Inflammatory macrophage treated with lipopolysaccharide for 1 hour (primary cell): ENCODE results near the gene WDR38.
"Not testable (repeated sequence)": the region's sequence is repeated elsewhere in the genome, so short reads cannot be mapped to it uniquely, and the experiment has no call there.

Experiments used
- DNase-seq, 2 donors: peaks; one replicate each; pipeline ENCODE4 v3.0.0-alpha.2; 2020 to 2022

WDR38 gene

DNA sequence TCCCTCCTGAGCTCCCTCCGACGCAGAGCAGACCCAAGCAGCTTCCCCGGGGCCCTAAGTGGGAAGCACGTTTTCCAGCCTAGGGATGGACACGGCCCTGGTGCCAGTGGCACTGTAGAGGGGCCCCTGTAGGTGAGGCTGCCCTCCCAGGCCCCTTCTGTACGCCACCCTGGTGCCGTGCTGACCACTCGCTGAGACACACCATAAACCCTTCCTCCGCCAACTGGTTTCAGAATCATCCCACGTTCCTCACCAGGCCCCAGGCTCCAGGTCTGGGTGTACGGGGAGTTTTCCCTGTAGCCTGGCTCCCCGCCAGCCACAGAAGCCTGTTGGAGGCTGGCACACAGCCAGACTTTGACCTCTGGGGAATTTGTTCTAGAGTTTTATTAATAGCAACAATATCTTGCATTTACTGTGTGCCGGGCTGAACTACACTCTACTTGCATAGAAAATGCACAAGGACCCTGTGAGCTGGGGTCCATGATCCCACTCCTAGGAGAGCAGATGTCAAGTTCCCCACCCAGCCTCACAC is 18.2 kb upstream of the WDR38 start:
- DNase-seq = no peak

DNA sequence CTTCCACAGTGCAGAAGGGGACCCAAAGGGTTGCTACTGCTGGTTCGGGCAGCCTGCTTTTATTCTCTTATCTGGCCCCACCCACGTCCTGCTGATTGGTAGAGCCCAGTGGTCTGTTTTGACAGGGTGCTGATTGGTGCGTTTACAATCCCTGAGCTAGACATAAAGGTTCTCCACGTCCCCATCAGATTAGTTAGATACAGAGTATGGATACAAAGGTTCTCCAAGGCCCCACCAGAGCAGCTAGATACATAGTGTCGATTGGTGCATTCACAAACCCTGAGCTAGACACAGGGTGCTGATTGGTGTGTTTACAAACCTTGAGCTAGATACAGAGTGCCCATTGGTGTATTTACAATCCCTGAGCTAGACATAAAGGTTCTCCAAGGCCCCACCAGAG is 15.1 kb upstream of the WDR38 start:
- DNase-seq = not testable (repeated sequence)

DNA sequence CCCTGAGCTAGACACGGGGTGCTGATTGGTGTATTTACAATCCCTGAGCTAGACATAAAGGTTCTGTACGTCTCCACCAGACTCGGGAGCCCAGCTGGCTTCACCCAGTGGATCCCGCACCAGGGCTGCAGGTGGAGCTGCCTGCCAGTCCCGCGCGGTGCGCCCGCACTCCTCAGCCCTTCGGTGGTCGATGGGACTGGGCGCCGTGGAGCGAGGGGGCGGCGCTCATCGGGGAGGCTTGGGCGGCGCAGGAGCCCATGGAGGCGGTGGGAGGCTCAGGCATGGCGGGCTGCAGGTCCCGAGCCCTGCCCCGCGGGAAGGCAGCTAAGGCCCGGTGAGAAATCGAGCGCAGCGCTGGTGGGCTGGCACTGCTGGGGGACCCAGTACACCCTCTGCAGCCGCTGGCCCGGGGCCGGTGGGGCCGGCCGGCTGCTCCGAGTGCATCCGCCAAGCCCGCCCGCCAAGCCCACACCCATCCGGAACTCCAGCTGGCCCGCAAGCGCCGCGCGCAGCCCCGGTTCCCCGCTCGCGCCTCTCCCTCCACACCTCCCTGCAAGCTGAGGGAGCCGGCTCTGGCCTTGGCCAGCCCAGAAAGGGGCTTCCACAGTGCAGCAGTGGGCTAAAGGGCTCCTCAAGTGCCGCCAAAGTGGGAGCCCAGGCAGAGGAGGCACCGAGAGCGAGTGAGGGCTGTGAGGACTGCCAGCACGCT is 14.5 kb upstream of the WDR38 start:
- not testable (repeated sequence) for DNase-seq

DNA sequence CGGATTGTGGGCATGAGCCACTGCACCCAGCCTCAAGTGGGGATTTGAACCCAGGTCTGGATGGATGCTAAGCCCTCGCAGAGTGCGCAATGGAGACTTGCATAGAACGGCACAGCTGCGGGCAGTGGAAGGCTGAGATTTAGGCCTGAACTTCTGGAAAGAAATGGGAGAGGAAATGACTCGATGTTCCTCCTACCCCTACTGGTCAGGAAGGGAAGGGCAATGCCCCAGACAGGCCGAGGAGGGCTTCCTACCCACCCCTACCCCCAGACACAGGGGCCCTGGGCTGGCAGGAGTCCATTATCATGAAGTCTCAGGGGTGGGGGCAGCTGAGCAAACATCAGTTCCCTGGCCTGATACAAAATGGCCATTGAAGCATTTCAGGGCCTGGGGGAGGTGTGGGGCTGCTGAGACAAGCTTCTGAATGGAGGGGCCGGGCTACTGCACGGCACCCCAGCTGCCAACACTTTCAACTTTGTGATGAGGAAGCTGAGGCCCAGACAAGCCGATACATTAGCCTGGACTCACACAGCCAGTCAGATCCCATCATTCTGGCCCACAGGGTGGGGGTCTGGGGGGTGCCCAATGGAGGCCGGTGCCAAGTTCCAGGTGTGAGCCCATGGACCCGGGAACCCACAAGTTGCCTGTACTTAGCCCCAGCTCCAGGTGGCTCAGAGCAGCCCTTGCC is 13.5 kb upstream of the WDR38 start:
- peak in 1 of 2 donors; percentile 19 for DNase-seq

DNA sequence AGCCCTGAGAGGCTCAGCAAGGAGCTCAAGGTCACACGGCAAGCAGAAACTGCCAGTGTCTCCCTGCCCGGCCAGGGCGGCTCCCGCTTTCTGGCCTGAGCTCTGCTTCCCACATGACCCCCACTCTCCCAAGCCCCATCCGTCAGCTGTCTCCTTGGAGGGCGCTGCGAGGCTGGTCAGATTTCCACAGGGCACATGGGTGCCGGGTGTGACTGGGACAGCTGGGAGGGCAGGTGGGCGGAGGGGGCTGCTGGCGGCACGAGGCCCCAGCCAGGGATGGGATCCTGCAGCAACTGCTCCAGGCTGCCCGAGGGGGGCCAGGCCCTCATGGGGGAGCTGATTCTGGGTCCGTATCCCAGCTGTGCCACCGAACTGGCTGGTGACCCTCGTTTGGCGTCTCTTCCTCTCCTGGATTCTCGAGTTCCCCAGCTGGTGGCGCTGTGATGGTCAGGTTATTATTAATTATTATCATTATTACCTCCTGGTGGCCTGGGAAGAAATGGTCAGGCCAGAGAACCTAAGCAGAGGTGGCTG is 12.9 kb upstream of the WDR38 start:
- DNase-seq = peak in 1 of 2 donors; percentile 31

DNA sequence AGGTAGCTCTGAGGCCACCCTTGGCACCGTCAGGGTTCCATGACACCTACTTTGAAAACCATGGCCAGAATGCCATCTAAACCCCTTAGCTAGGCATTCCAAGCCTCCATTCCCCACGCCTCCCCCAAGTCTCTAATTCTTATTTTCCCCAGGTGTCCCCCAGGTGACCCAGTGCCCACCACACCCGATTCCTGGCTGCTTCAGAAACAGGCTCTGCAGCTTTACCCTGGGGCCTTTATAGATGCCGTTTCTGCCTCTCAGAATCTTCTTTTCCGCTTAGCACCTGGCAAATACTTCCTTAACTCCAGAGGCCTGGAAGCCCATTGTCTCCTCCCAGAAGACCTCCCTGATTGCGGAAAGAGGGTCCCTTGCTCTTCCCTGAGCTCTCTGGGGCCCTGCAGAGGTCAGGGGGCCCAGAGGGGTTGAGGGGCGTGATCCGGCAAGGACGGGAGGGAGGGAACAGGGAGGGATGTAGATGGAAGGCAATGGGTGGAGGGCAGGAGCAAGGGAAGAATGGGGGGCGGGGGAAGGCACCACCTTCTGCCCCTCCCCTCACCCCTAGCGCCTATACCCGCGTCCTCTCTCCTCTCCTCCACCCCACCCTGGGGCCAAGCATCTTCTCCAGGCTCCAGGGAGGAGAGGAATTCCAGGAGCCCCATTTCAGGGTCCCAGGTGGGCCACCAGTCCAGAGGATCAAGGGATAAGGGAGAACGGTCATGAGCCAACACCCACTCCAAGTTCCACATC is 12.0 kb upstream of the WDR38 start:
- DNase-seq = no peak

DNA sequence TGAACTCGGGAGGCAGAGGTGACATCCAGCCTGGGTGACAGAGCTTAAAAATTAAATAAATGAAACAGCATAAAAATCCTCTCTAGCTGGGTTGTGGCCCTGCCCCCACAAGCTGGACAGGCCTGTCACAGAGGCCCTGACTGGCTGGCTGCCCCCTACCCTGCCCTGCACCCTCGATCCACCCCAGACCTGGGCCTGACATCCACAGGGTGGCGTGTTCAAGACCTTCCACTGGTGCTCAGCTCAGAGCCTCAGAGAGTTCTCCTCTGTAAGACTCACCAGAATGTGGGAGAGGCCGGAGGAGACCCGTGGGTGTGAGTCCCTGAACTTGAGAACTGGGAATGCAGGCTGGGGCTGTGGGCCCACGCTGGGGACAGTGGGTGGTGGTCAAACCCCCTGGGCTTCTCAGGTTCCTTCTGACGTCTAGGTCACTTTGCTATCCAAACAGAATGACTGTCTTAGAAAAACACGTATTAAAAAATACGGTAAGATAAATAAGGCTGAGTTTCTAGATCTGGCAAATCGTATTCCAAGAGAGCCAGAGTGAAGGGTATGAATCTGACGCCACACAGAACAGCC is 9.7 kb upstream of the WDR38 start:
- DNase-seq = no peak

DNA sequence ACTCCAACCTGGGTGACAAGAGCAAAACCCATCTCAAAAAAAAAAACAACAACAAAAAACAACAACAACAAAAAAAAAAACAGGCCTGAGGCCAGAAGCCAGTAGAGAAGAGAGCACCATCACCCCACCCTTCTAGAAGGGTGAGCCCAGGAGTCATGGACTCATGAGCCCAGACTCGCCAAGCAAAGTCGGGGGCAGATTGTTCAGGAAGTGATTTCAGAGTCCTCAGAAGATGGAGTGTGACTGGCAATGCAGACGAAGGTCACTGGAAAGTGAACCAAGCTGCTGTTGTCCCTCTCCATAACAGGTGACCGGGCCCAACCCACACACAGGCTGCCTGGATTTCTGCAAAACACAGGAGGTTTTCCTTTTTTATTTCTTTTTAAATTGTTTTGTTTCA is 9.0 kb upstream of the WDR38 start:
- DNase-seq = no peak

DNA sequence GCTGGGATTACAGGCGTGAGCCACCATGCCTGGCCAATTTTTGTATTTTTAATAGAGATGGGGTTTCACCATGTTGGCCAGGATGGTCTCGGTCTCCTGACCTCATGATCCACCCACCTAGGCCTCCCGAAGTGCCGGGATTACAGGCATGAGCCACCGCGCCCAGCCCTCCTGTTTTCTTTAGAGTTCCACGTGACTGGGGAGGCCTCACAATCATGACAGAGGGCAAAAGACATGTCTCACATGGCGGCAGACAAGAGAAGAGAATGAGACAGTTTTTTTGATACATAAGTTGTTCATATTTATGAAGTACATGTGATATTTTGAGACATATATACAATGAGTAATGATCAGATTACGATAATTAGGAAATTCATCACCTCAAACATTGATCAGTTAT is 6.8 kb upstream of the WDR38 start:
- not testable (repeated sequence) for DNase-seq

DNA sequence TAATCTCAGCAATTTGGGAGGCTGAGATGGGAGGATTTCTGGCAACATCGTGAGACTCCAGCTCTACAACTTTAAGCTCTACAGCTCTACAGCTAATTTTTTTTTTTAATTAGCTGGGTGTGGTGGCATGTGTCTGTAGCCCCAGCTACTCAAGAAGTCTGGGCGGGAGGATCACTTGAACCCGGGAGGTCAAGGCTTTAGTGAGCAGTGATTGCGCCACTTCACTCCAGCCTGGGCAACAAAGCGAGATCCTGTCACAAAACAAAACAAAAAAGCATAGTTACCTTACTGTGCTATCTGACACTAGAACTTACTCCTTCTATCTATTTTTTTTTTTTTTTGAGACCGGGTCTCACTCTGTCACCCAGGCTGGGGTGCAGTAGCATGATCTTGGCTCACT is 6.3 kb upstream of the WDR38 start:
- no peak for DNase-seq

DNA sequence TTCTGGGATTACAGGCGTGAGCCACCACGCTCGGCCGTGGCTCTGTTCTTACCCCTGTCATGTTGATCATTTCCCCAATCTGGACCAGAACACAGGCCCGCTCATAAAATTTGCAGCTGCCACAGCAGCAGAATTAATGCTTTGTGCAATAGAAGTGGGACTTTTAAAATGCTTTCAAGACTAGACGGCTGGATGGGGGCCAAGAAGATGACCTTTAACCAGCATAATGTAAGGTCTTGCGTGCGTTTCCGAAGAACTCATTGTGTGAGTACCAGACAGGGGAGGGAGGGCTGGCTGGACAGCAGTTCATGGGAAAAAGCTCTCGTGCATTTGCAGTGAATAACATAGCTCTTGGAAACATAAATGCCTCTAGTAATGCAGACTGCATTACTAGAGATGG is 3.5 kb upstream of the WDR38 start:
- no peak for DNase-seq

DNA sequence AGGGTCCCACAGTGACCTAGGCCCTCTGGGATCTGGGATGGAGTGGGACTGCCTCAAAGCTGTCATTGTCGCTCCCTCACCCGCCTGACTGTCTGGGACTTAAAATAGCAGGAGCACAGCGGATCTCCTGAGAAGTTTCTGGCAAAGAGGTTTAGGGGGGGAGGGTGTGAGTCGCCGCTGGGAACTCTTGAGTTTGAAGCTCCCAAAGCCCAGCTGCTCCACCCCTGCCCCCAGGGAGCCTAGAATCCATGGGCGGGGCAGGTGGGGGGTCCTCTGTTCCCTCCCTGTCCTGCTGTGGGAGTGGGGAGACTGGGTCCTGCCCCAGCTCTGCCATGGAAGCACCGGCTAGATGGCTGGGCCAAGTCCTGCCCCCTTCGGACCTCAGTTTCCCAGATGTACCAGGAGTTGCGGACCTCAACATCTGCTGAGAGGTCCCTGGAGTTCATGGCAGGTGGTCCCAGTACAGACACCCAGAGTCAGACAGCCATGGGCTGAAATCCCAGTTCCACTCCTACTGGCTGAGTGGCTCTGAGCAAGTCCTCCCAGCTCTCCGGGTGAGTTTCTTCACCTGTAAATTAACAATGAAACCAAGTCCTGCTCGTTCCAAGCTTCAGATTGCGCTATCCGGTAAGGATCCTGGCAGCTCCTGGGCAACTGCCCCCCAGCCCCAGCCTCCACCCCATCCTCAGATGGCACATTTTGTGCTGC is 985 bp upstream of the WDR38 start:
- DNase-seq = no peak

DNA sequence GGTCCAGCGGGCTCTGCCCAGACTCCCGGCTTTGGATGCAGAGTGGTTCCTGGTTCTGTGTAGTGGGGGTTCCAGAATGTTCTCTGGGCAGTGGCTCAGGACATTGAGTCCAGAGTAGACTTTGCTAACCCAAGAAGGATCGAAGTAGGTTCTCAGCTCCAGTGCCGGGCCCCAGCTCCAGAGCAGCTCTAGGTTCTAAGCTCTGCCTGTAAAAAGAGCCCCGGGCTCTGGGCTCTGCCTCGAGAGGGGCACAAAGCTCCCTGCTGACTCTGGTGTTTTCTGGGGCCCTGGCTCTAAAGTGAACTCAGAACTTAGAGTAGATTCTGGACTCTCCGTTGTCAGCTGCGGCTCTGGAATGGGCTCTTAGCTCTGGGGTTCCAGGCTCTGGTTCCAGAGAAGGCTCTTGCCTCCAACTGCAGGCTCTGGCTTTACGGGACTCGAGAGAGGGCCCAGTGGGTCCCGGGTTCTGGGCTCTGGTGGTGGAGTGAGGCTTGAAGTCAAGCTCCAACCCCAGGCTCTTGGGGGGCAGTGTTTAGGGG is 414 bp downstream of the WDR38 start:
- DNase-seq = no peak

DNA sequence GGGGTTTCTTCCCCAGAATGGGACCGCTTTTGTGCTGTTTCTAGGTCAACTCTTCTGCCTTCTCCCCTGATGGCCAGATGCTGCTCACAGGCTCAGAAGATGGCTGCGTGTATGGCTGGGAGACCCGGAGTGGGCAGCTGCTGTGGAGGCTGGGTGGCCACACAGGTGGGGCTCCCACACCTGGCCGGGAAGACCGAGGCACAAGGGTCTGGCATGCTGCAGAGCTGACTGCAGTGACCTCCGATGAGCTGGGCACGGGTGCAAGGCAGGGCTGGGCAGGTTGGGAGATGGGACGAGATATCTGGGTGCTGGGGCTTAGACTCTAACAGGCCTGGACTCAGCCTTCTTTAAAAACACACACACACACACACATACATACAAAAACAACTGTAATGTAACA is 901 bp downstream of the WDR38 start:
- no peak for DNase-seq

DNA sequence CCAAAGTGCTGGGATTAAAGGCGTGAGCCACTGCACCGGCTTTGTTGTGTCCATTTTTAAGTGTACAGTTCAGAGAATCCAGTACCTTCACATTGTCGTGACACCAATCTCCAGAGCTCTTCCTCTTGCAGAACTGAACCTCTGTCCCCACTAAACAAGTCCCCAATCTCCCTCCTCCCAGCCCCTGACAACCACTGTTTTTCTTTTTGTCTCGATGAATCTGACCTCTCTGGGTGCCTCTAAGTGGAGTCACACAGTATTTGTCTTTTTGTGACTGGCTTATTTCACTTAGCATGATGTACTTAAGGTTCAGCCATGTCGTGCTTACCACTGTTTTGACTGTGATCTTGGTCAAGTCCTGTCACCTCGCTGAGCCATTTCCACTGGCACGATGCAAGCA is 1.6 kb downstream of the WDR38 start:
- no peak for DNase-seq

DNA sequence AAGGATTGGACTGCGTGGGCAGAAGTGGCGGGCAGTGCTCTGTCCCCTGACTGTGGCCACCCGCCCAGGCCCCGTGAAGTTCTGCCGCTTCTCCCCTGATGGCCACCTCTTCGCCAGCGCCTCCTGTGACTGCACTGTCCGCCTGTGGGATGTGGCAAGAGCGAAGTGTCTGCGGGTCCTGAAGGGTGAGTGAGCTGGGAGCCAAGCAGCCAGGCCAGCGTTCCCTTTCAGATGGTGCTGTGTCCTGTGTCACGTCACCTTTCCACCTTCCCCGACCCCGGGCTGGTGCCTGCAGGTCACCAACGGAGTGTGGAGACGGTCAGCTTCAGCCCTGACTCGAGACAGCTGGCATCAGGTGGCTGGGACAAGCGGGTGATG is 2.3 kb downstream of the WDR38 start:
- DNase-seq = no peak

DNA sequence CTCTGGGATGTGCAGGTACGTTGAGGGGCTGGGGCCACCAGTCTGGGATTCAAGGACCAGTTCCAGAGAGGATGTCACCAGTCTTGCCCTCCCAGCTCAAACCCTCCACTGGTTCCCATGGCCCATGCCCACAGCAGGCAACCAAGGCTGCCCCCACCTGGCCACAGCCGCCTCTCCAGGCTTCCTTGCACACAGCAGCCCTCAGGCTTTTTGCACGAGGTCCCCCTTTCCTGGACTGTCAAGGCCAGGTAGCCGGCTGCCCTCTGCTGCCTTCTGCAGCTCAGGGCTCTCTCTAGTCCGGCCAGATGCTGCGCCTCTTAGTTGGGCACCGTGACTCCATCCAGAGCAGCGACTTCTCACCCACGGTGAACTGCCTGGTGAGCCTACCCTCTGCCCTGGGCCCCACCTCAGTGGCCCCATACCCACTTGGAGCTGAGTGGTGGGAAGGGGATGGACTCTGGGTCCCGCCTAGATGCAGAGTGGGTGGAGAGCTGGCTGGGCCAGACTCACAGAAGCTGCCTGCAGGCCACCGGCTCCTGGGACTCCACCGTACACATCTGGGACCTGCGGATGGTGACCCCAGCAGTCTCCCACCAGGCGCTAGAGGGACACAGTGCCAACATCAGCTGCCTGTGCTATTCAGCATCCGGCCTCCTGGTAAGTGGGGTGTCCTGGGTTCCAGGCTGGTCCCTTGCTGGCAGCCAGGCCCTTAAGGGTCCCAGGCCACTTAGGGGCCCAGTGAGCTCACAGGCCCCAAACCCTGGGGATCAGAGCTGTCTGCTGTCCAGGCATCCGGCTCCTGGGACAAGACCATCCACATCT is 2.9 kb downstream of the WDR38 start:
- DNase-seq = no peak

DNA sequence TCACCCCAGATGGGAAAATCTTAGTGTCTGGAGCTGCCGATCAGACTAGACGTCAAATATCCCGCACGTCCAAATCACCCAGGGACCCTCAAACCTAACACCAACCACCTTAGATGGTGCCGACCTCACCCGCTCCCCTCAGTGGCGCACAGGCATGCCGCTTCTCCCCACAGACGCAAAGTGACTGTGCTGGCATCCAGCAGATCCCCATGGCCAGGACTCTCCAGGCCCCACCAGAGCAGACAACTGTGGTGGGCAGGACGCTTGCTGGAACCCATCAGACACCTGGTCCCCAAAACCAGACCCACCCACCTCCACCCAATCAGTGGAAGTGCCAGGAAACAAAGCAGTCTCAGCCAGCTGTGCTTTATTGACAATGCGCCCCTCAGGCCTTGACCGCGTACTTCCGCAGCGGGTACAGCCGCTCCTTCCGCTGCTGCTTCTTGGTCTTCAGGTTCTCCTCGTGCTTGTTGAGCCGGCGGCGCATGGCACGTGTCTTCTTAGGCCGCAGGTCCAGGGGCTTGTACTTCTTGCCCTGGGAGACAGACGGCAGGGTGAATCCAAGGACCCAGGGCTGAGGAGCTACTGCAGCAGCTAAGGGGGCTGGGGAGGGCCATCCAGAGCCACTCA is 4.4 kb downstream of the WDR38 start:
- no peak for DNase-seq

DNA sequence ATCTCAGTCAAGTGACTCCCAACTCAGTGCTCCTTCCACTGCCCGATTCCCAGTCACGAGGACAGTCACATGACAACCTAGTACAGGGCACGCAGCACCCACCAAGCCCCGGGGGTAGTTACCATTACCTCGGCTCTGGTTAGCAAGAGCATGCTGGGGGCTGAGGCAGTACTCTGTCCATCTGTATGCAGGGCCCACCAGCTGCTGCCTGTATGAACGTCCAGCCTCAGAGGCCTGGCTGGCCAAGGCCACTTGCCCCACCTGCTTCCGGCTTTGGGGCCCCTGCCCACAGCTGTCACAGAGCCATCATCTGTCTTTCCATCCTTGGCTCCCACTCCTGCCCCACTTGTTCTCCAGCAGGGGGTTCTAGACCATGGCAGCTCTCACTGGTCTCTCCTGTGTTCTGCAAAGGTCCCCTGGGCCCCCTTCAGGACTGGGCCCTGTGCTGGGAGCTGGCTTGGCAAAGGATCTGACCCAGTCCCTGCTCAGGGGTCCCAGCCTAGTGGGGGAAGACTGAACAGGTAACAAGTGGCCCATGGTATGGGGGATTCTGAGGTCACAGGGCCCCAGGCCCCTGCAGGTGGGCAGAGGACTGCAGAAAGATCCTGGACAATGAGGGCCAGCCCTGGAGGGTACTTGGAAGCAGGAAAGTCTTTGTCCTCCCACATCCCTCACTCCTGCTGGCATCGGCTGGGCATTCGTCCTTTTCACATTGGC is 5.2 kb downstream of the WDR38 start:
- DNase-seq = no peak
